Erythroblast (primary cell): ENCODE data around the gene PLCL2.

Experiments
- GATA1 ChIP-seq: IDR thresholded peaks from 2 replicates; pipeline ENCODE4 v1.6.1; 2011; ENCODE audit warnings: low read depth, mild to moderate bottlenecking, control low read depth, low read length, moderate library complexity
- POLR2A ChIP-seq: IDR thresholded peaks from 2 replicates; pipeline ENCODE4 v1.6.1; 2011; ENCODE audit warnings: mild to moderate bottlenecking, low read length

GRCh38 chr3:16943857-16944256 is 59.1 kb downstream of the PLCL2 start:
- no peak for TF ChIP-seq POLR2A
- no peak for TF ChIP-seq GATA1
